ENCODE results near the gene PLPP7. TPM values are rescaled to one million over a fixed set of nuclear protein-coding genes. Genes with fewer than 3 reads are reported as not detected.
"Not testable (repeated sequence)": the region's sequence is repeated elsewhere in the genome, so short reads cannot be mapped to it uniquely, and the experiment has no call there.

The PLPP7 gene
- total and polyA plus RNA-seq, 2 donors from 2014 or later, result 4.0 to 5.5 TPM

DNA sequence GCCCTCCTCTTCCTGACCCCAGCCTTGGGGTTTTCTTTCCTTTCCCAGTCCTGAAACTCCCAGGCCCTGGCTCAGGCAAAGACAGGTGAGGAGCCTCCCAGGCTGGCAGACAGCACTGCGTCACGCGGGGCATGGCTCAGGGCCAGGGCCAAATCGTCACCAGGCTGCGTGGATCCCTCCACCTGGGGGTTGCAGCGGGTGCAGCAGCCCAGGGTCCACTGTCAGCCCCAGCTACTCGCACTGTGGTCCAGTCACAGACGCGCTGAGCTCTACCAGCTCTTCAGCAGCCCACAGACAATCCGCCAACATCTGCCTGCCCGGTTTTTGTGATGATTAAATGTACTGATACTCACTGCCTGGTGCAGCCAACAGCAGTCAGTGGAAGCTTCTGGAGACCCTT is 25.3 kb upstream of the PLPP7 start:
- H3K9ac ChIP-seq (ENCODE audit: low read length in 3 of 3), result no peak overlapping the region
- H3K36me3 ChIP-seq (ENCODE audit: control insufficient read depth in 2 of 3, insufficient read depth in 3 of 3, low read length in 3 of 3), result no peaks in the 10 kb centered on the region
- FAIRE-seq, result no peak
- H3K4me3 ChIP-seq (ENCODE audit: low read length in 3 of 3), result no peak overlapping the region
- intact Hi-C loops (cut with DNase I), result no loop called here
- TF ChIP-seq, protein P1, sequence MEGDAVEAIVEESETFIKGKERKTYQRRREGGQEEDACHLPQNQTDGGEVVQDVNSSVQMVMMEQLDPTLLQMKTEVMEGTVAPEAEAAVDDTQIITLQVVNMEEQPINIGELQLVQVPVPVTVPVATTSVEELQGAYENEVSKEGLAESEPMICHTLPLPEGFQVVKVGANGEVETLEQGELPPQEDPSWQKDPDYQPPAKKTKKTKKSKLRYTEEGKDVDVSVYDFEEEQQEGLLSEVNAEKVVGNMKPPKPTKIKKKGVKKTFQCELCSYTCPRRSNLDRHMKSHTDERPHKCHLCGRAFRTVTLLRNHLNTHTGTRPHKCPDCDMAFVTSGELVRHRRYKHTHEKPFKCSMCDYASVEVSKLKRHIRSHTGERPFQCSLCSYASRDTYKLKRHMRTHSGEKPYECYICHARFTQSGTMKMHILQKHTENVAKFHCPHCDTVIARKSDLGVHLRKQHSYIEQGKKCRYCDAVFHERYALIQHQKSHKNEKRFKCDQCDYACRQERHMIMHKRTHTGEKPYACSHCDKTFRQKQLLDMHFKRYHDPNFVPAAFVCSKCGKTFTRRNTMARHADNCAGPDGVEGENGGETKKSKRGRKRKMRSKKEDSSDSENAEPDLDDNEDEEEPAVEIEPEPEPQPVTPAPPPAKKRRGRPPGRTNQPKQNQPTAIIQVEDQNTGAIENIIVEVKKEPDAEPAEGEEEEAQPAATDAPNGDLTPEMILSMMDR (IDR thresholded peaks at IDR 0.05; ENCODE audit: borderline replicate concordance, extremely low read depth, insufficient read depth), result no peak
- H3K27ac ChIP-seq (ENCODE audit: low read depth in 2 of 2, low read length in 2 of 2), result no peak overlapping the region
- H3K4me1 ChIP-seq (ENCODE audit: control insufficient read depth in 2 of 3, insufficient read depth in 2 of 3, low read depth in 1 of 3, low read length in 3 of 3), result peaks cover 0 to 7% (median 0%) of the 10 kb centered on the region in 3 donors
- no peaks in the 10 kb centered on the region for H3K9me3 ChIP-seq (ENCODE audit: control insufficient read depth in 2 of 3, insufficient read depth in 1 of 3, low read length in 3 of 3)
- H3K27me3 ChIP-seq (ENCODE audit: control insufficient read depth, insufficient read depth, low read length), result no peaks in the 10 kb centered on the region
- DNase-seq, result no peak

GRCh38 chr9:131266266-131267229 is 23.0 kb upstream of the PLPP7 start:
- Histone ChIP-seq H3K36me3 (ENCODE audit: control insufficient read depth in 2 of 3, insufficient read depth in 3 of 3, low read length in 3 of 3) (no peaks in the 10 kb centered on the region), H3K4me3 (ENCODE audit: low read length in 3 of 3) (no peak overlapping the region), H3K27me3 (ENCODE audit: control insufficient read depth, insufficient read depth, low read length) (no peaks in the 10 kb centered on the region), H3K9ac (ENCODE audit: low read length in 3 of 3) (no peak overlapping the region), H3K27ac (ENCODE audit: low read depth in 2 of 2, low read length in 2 of 2) (no peak overlapping the region), H3K9me3 (ENCODE audit: control insufficient read depth in 2 of 3, insufficient read depth in 1 of 3, low read length in 3 of 3) (no peaks in the 10 kb centered on the region), H3K4me1 (ENCODE audit: control insufficient read depth in 2 of 3, insufficient read depth in 2 of 3, low read depth in 1 of 3, low read length in 3 of 3) (peaks cover 0 to 11% (median 0%) of the 10 kb centered on the region in 3 donors)
- peak in 1 of 5 donors; percentile 68 for DNase-seq
- intact Hi-C loops (cut with DNase I), result no loop called here
- FAIRE-seq, result no peak
- TF ChIP-seq, protein P1 (IDR thresholded peaks at IDR 0.05; ENCODE audit: borderline replicate concordance, extremely low read depth, insufficient read depth), result no peak

- DNase-seq (peak in 3 of 5 donors; percentile 28 to 68 (median 45)), FAIRE-seq (no peak)
- Histone ChIP-seq H3K27me3 (ENCODE audit: control insufficient read depth, insufficient read depth, low read length) (no peaks in the 10 kb centered on the region), H3K9ac (ENCODE audit: low read length in 3 of 3) (no peak overlapping the region), H3K36me3 (ENCODE audit: control insufficient read depth in 2 of 3, insufficient read depth in 3 of 3, low read length in 3 of 3) (no peaks in the 10 kb centered on the region), H3K4me3 (ENCODE audit: low read length in 3 of 3) (no peak overlapping the region), H3K4me1 (ENCODE audit: control insufficient read depth in 2 of 3, insufficient read depth in 2 of 3, low read depth in 1 of 3, low read length in 3 of 3) (peaks cover 0 to 14% (median 0%) of the 10 kb centered on the region in 3 donors), H3K27ac (ENCODE audit: low read depth in 2 of 2, low read length in 2 of 2) (peak overlapping the region; percentile 62 to 67), H3K9me3 (ENCODE audit: control insufficient read depth in 2 of 3, insufficient read depth in 1 of 3, low read length in 3 of 3) (no peaks in the 10 kb centered on the region)
- intact Hi-C loops (cut with DNase I), result no loop called here
- TF ChIP-seq, protein P1 (IDR thresholded peaks at IDR 0.05; ENCODE audit: borderline replicate concordance, extremely low read depth, insufficient read depth), result no peak
Observed at GRCh38 chr9:131270171-131271015, 19.1 kb upstream of the PLPP7 start.

- H3K4me3 ChIP-seq (ENCODE audit: low read length in 3 of 3); DNase-seq; intact Hi-C loops (cut with DNase I); H3K9me3 ChIP-seq (ENCODE audit: control insufficient read depth in 2 of 3, insufficient read depth in 1 of 3, low read length in 3 of 3); FAIRE-seq; H3K27me3 ChIP-seq (ENCODE audit: control insufficient read depth, insufficient read depth, low read length); H3K9ac ChIP-seq (ENCODE audit: low read length in 3 of 3); H3K36me3 ChIP-seq (ENCODE audit: control insufficient read depth in 2 of 3, insufficient read depth in 3 of 3, low read length in 3 of 3): not testable (repeated sequence)
- peaks cover 0 to 11% (median 0%) of the 10 kb centered on the region in 3 donors for H3K4me1 ChIP-seq (ENCODE audit: control insufficient read depth in 2 of 3, insufficient read depth in 2 of 3, low read depth in 1 of 3, low read length in 3 of 3)
- H3K27ac ChIP-seq (ENCODE audit: low read depth in 2 of 2, low read length in 2 of 2), result peak overlapping the region in 1 of 2 donors; percentile 62
Observed at GRCh38 chr9:131271016-131271273, 18.6 kb upstream of the PLPP7 start.
